ENCODE measurements around the gene WNT2B. TPM values are rescaled to one million over a fixed set of nuclear protein-coding genes. Genes with fewer than 3 reads are reported as not detected.

Gene WNT2B
- 1.5 and 3.4 TPM in 2 replicates for total RNA-seq

DNA sequence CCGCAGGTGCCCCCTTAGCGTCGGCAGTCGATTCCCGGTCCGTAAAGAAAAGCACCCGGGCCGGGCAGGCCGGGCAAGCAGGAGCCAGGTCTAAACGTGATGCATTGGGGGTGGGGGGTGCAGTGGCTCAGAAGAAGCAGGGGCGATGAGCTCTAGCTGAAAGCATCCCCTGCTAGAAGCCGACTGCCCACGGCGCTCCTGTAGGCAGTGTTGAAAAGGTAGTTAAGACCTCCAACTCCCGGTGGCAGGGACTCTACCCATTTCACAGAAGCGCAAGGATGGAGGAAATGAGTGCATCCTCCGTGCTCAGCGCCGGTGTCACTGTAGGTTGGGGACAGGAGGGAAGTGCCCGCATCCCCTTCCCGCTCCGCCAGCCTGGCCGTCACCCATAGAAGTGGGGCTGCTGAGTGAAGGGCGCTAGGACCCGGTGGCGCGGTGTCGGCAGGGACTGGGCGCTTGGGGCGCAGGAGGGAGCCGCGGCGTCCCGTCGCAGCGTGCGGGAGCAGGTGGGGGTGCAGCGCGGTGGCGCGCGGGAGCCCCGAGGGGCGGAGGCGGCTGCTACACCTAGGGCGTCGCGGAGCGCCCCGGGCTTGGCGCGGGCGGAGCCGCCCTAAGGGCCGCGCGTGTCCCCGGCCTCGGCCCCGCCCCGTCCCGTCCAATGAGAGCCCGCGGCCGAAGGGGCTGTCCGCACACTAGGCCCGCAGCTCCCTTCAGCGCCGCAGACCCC lies at the start of gene WNT2B:
TSS of gene WNT2B (plus strand) at position 688 of the 727 bp plus-strand sequence. CDS start 298 bp downstream, outside the sequence.

Other genes with a start within 250 kb of the WNT2B start
- gene CTTNBP2NL, start 112.8 kb upstream of the WNT2B start, total RNA-seq = 13.2 and 17.8 TPM in 2 replicates
- 21.1 and 21.7 TPM in 2 replicates for gene ST7L, start 110.2 kb downstream of the WNT2B start, total RNA-seq
- 228 and 393 TPM in 2 replicates for gene CAPZA1, start 110.9 kb downstream of the WNT2B start, total RNA-seq
- gene MOV10, start 165.7 kb downstream of the WNT2B start, total RNA-seq = 28.8 and 32.0 TPM in 2 replicates
- 502 and 829 TPM in 2 replicates for gene RHOC, start 198.2 kb downstream of the WNT2B start, total RNA-seq
- 1.5 and 2.3 TPM in 2 replicates for gene PPM1J, start 206.4 kb downstream of the WNT2B start, total RNA-seq